SK-N-SH (cell line): Measurements from ENCODE around the gene LRCOL1. TPM values are rescaled to one million over a fixed set of nuclear protein-coding genes. Genes with fewer than 3 reads are reported as not detected.
A peak's percentile ranks its signal among the peaks of the same experiment; 100 is the strongest.

Source experiments
- CTCF ChIA-PET: fragments of 300-600, 350-600 bp; formaldehyde crosslinking; extraction: SDS; loops from one replicate; lab custom pipeline; 2021; lab: Yijun Ruan, JAX
- POLR2A ChIA-PET: fragments of 350-600 bp; sonication (Branson Sonifier 250); formaldehyde crosslinking; extraction: SDS; loops from one replicate; lab custom pipeline; 2020; ENCODE audit warnings: antibody characterized with exemption, inconsistent platforms; lab: Yijun Ruan, JAX
- DNase-seq: peaks from one replicate; pipeline ENCODE4 v3.0.0; 2012
- H2AFZ ChIP-seq: fragments of 200-600 bp; sonication (generic); 2 replicates; pipeline ENCODE4 v1.8.1; 2016; ENCODE audit warnings: antibody characterized with exemption, mild to moderate bottlenecking, low read depth
- H3F3A ChIP-seq: fragments of 200-600 bp; sonication (generic); replicated peaks from 2 replicates; pipeline ENCODE3; 2016; ENCODE audit warnings: antibody characterized with exemption, mild to moderate bottlenecking; ENCODE audit not compliant: insufficient read depth
- H3K27ac ChIP-seq, 2 experiments: fragments of 200-500 bp in 1 of 2; fragments of 200-600 bp in 1 of 2; sonication (Bioruptor generic) in 1 of 2; sonication (generic), shearing (Covaris generic) in 1 of 2; 2 replicates each; pipeline versions ENCODE4 v1.5.1 to v1.6.1; 2014 to 2016; ENCODE audit warnings: low read depth in 2 of 2, inconsistent platforms in 1 of 2, low read length in 1 of 2, mild to moderate bottlenecking in 1 of 2, mixed read lengths in 1 of 2
- H3K27me3 ChIP-seq: fragments of 200-600 bp; sonication (generic), shearing (Covaris generic); 2 replicates; pipeline ENCODE4 v1.6.1; 2016; ENCODE audit warnings: mixed run types; ENCODE audit not compliant: insufficient read depth
- H3K36me3 ChIP-seq, 2 experiments: fragments of 200-500 bp in 1 of 2; fragments of 200-600 bp in 1 of 2; sonication (Bioruptor generic) in 1 of 2; sonication (generic) in 1 of 2; replicated peaks in 1 of 2; 2 replicates each; pipeline versions ENCODE3 to v1.5.1; 2014 to 2016; ENCODE audit warnings: low read length in 1 of 2, mild to moderate bottlenecking in 1 of 2; ENCODE audit not compliant: insufficient read depth in 2 of 2, control insufficient read depth in 1 of 2
- H3K4me1 ChIP-seq, 2 experiments: fragments of 200-500 bp in 1 of 2; fragments of 200-600 bp in 1 of 2; sonication (Bioruptor generic) in 1 of 2; sonication (generic), shearing (Covaris generic) in 1 of 2; 2 replicates each; pipeline versions ENCODE4 v1.5.1 to v1.6.1; 2014 to 2016; ENCODE audit warnings: low read depth in 1 of 2, low read length in 1 of 2, mixed run types in 1 of 2; ENCODE audit not compliant: insufficient read depth in 2 of 2, control insufficient read depth in 1 of 2
- H3K4me2 ChIP-seq: fragments of 200-600 bp; sonication (generic), shearing (Covaris generic); 2 replicates; pipeline ENCODE4 v1.6.1; 2017; ENCODE audit warnings: mixed run types
- H3K4me3 ChIP-seq, 2 experiments: fragments of 200-500 bp in 1 of 2; fragments of 200-600 bp in 1 of 2; sonication (Bioruptor generic) in 1 of 2; sonication (generic), shearing (Covaris generic) in 1 of 2; 2 replicates each; pipeline versions ENCODE4 v1.5.1 to v1.8.1; 2014 to 2016; ENCODE audit warnings: low read depth in 2 of 2, inconsistent platforms in 1 of 2, low read length in 1 of 2, mild to moderate bottlenecking in 1 of 2, mixed read lengths in 1 of 2, moderate library complexity in 1 of 2
- H3K79me2 ChIP-seq: fragments of 200-600 bp; sonication (generic); 2 replicates; pipeline ENCODE4 v1.8.1; 2017; ENCODE audit warnings: mild to moderate bottlenecking; ENCODE audit not compliant: insufficient read depth
- H3K9ac ChIP-seq: fragments of 200-600 bp; sonication (generic); 2 replicates; pipeline ENCODE4 v1.6.1; 2017; ENCODE audit warnings: mixed run types
- H3K9me2 ChIP-seq: fragments of 200-600 bp; sonication (generic); 2 replicates; pipeline ENCODE4 v1.6.1; 2017; ENCODE audit warnings: mixed run types
- H3K9me3 ChIP-seq: fragments of 200-600 bp; sonication (generic); 2 replicates; pipeline ENCODE4 v1.6.1; 2017; ENCODE audit warnings: mixed run types, mild to moderate bottlenecking, moderate library complexity
- H4K20me1 ChIP-seq: fragments of 200-600 bp; sonication (generic); 2 replicates; pipeline ENCODE4 v1.6.1; 2017; ENCODE audit warnings: mild to moderate bottlenecking, mixed run types; ENCODE audit not compliant: insufficient read depth
- EZH2phosphoT487 ChIP-seq: fragments of 200-600 bp; sonication (generic); IDR thresholded peaks from 2 replicates; pipeline ENCODE4 v1.6.1; 2017; ENCODE audit warnings: low read depth, mixed run types, mild to moderate bottlenecking, antibody characterized with exemption, moderate library complexity, borderline replicate concordance
- FOSL2 ChIP-seq: IDR thresholded peaks from 2 replicates; pipeline ENCODE4 v1.4.0; 2012; ENCODE audit warnings: low read depth, mild to moderate bottlenecking, moderate library complexity, borderline replicate concordance
- FOXJ3 ChIP-seq: sonication (generic); formaldehyde crosslinking; IDR thresholded peaks from 2 replicates; pipeline ENCODE4 v1.5.1; 2020; ENCODE audit warnings: mild to moderate bottlenecking, missing genetic modification reagents
- MEF2A ChIP-seq: IDR thresholded peaks from 2 replicates; pipeline ENCODE4 v1.4.0; 2012; ENCODE audit warnings: low read depth, borderline replicate concordance
- MXI1 ChIP-seq: IDR thresholded peaks from 2 replicates; pipeline ENCODE4 v1.6.1; 2012; ENCODE audit warnings: mild to moderate bottlenecking, low read depth, low read length, improper control_type of control experiment
- NFIC ChIP-seq: IDR thresholded peaks from 2 replicates; pipeline ENCODE4 v1.4.0; 2012; ENCODE audit warnings: borderline replicate concordance
- NRF1 ChIP-seq: IDR thresholded peaks from 2 replicates; pipeline ENCODE4 v1.6.1; 2012; ENCODE audit warnings: low read depth, mild to moderate bottlenecking, low read length
- RAD21 ChIP-seq: IDR thresholded peaks from 2 replicates; pipeline ENCODE4 v1.6.1; 2012; ENCODE audit warnings: mild to moderate bottlenecking, low read length
- REST ChIP-seq: IDR thresholded peaks from 2 replicates; pipeline ENCODE4 v1.6.1; 2012; ENCODE audit warnings: mild to moderate bottlenecking, low read depth, low read length, moderate library complexity
- SIN3A ChIP-seq: IDR thresholded peaks from 2 replicates; pipeline ENCODE4 v1.6.1; 2012; ENCODE audit warnings: low read depth, mild to moderate bottlenecking, low read length, moderate library complexity, borderline replicate concordance
- SMC3 ChIP-seq: IDR thresholded peaks from 2 replicates; pipeline ENCODE4 v1.6.1; 2012; ENCODE audit warnings: low read depth, low read length, improper control_type of control experiment
- TEAD4 ChIP-seq: IDR thresholded peaks from 2 replicates; pipeline ENCODE4 v1.4.0; 2012; ENCODE audit warnings: mild to moderate bottlenecking, borderline replicate concordance; ENCODE audit not compliant: insufficient read depth
- WGBS: methylation state at CpG from one replicate; pipeline ENCODE4 v1.1.6; 2017; ENCODE audit warnings: low lambda C conversion rate; 5-methylcytosine and 5-hydroxymethylcytosine counted together
- polyA plus RNA-seq, 3 experiments: library from polyadenylated mRNA; depleted of rRNA; stranded (reverse); fragments of >200 nt; gene quantifications; 2 replicates each; pipeline ENCODE4 v1.2.3, GENCODE V29; 2012
- TF ChIP-seq, protein P1 (sequence below): IDR thresholded peaks from 2 replicates; pipeline ENCODE4 v1.4.0; 2012; ENCODE audit warnings: low read depth

Gene LRCOL1
- polyA plus RNA-seq, 1 of the 3 experiments (the other 2 are of a cell fraction), result 1.1 TPM

DNA sequence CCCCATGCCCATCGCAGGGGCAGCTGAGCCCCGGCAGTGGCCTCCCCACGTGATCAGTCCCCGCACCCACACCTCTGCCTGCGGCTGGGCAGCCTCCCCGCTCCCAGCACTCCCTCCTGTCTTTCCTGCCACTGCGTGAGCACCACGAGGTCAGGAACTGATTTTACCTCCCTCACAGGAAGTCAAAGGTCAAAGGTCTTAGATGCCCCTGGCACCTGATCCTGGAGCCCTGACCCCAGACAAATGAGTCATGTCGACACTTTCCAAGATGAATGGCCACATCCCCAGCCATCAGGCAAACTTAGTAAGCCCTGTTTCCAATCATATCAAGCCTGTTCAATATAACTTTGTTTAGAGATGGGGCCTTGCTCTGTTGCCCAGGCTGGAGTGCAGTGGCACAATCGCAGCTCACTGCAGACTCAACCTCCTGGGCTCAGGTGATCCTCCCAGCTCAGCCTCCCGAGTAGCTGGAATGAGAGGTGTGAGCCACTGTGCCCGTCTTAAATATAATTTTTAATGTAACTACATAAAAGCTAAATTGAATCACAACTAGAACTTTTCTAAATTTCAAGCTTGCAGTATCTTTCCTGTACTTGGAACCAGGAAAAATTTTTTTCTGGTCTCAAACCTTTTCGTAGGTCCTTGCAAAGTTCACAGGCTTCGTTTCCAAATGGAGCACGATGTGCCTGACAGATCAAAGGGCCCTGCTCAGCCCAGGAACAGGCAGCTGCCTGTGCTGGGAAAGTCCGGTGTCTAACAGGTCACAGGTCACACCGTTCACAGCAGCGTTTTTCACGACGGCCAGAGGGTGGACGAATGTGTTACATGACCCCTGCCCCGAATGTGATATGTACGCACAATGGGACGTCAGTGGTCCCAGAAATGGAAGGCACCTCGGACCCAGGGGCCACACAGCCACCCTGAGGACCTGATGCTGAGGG, 1.9 kb downstream of the LRCOL1 start:
- Histone ChIP-seq H3K27ac (no peak overlapping the region), H3K4me3 (no peak overlapping the region), H3K79me2 (no peaks in the 10 kb centered on the region), H3K9me2 (no peaks in the 10 kb centered on the region), H3K27me3 (peaks cover 77% of the 10 kb centered on the region), H3K9ac (no peak overlapping the region), H2AFZ (no peak overlapping the region), H3K4me1 (peaks cover 0 to 22% of the 10 kb centered on the region in 2 experiments; a peak in 1 of 4 replicates), H3F3A (peaks cover 6% of the 10 kb centered on the region), H3K4me2 (no peak overlapping the region), H3K9me3 (no peaks in the 10 kb centered on the region), H3K36me3 (no peaks in the 10 kb centered on the region), H4K20me1 (no peaks in the 10 kb centered on the region)
- CTCF ChIA-PET, result interaction anchor here (0.7 to 7.2 kb wide), 6 partner anchors 6 to 257 kb away, joined by 3 to 122 read pairs (median 10); no protein-coding TSS in a partner anchor
- TF ChIP-seq EZH2phosphoT487 (no peak), FOSL2 (no peak), TEAD4 (no peak), RAD21 (no peak), SMC3 (no peak), REST (no peak), SIN3A (no peak), MEF2A (no peak), NFIC (no peak), NRF1 (no peak)
- POLR2A ChIA-PET, result no interaction called here
- 53% methylated on average over 22 of the region's 25 CpGs for WGBS
- peak; percentile 34 for DNase-seq

GRCh38 chr12:132606927-132607326, 3.5 kb downstream of the LRCOL1 start:
- Histone ChIP-seq H3K79me2 (no peaks in the 10 kb centered on the region), H3K27me3 (peaks cover 88% of the 10 kb centered on the region), H3K4me2 (peak overlapping the region; percentile 45; the same call in 1 of the 2 replicates), H3K36me3 (no peaks in the 10 kb centered on the region), H4K20me1 (no peaks in the 10 kb centered on the region), H2AFZ (no peak overlapping the region), H3K27ac (no peak overlapping the region), H3F3A (peaks cover 6% of the 10 kb centered on the region), H3K9ac (no peak overlapping the region), H3K4me1 (peaks cover 0 to 22% of the 10 kb centered on the region in 2 experiments; a peak in 1 of 4 replicates), H3K4me3 (no peak overlapping the region), H3K9me3 (no peaks in the 10 kb centered on the region), H3K9me2 (no peaks in the 10 kb centered on the region)
- ChIA-PET CTCF (interaction anchor here (0.8 to 4.6 kb wide), 4 partner anchors 8 to 192 kb away, joined by 3 to 29 read pairs (median 6); no protein-coding TSS in a partner anchor), POLR2A (no interaction called here)
- 31% methylated on average over 18 of the region's 19 CpGs for WGBS
- TF ChIP-seq EZH2phosphoT487 (peak; percentile 9; the same call in 1 of the 2 replicates), NRF1 (no peak), MXI1 (no peak), REST (no peak), FOXJ3 (CRISPR knock-in tag) (no peak)
- TF ChIP-seq, protein P1, sequence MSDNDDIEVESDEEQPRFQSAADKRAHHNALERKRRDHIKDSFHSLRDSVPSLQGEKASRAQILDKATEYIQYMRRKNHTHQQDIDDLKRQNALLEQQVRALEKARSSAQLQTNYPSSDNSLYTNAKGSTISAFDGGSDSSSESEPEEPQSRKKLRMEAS, result no peak
- peak; percentile 44 for DNase-seq
